NCI-H1048 (cell line): ENCODE results near the gene ANKRD44.
"Not testable (repeated sequence)": the region's sequence is repeated elsewhere in the genome, so short reads cannot be mapped to it uniquely, and the experiment has no call there.

Experiments
- DNase-seq: peaks from one replicate; lab custom pipeline; 2025; lab: John Stamatoyannopoulos, UW

The ANKRD44 gene

DNA sequence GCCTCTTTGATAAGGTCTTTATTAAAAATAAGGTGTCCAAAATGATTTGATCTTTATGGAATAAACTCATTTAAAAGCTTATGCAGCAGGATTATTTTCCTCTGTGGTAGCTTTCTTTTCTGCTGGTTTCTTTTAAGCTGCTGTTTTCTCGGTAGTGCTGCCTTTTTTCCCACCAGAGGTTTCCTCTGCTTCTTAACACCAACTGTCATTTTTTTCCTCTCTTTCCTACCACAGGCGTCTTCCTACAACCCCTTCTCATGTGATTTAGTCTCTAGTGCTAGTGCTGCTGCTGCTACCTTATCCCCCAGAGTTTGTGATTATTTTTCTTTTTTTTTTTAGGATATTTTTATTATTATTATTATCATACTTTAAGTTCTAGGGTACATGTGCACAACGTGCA is 281.9 kb downstream of the ANKRD44 start:
- no peak for DNase-seq

DNA sequence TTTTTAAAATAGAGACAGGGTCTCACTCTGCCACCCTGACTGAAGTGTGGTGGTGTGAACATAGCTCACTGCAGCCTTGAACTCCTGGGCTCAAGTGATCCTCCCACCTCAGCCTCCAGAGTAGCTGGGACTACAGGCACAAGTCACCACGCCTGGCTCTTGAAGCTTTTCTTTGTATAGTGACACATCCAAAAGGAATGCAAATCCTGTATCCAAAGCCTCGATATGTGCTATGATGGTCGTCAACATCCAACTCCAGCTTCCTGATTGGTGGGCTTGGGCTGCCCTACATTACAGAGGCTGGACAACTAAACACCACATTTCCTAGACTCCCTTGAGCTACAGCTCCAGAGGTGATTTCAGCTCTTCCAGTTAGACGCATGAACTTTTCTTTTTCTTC is 282.4 kb downstream of the ANKRD44 start:
- no peak for DNase-seq

DNA sequence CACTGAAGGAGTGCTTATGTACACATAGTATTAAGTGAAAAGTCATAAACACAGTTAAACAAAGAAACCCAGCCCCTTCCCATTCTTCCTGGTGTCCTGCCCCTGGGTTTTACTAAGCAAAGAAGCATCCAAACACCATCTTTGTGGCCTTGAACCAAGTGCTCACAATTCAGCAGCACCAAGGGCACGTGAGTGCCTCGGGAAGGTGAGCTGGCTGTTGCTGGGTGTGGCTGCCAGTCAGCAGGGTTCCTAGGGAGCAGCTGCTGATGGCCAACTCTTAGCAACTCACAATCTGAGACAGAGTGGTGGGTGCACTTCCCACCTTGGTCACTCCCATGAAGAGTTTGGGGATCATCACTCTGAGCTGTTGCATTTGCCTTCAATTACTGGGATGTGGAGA is 286.4 kb downstream of the ANKRD44 start:
- no peak for DNase-seq

DNA sequence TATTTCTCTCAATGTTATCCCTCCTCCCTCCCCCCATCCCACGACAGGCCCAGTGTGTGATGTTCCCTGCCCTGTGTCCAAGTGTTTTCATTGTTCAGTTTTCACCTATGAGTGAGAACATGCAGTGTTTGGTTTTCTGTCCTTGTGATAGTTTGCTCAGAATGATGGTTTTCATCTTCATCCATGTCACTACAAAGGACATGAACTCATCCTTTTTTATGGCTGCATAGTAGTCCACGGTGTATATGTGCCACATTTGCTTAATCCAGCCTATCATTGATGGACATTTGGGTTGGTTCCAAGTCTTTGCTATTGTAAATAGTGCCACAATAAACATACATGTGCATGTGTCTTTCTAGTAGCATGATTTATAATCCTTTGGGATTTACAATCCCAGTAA is 289.7 kb downstream of the ANKRD44 start:
- not testable (repeated sequence) for DNase-seq

DNA sequence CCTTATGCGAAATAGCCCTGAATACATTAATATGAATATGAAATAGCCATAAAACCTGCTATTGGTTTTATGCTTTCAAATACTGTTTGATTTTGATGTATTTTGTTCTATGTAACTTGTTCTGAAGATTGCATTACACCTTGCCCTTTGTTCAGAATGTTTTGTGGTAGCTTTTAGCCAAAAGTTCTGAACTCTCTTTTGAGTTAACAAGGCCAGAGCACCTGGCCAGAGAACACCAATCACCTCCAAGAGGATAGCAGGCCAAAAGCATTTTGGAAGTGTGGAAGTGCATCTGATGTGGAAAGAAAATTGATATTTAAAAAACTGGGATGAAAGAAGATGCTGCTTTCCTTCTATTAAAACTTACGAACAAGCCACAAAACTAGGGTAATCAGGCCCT is 297.5 kb downstream of the ANKRD44 start:
- DNase-seq, result no peak

DNA sequence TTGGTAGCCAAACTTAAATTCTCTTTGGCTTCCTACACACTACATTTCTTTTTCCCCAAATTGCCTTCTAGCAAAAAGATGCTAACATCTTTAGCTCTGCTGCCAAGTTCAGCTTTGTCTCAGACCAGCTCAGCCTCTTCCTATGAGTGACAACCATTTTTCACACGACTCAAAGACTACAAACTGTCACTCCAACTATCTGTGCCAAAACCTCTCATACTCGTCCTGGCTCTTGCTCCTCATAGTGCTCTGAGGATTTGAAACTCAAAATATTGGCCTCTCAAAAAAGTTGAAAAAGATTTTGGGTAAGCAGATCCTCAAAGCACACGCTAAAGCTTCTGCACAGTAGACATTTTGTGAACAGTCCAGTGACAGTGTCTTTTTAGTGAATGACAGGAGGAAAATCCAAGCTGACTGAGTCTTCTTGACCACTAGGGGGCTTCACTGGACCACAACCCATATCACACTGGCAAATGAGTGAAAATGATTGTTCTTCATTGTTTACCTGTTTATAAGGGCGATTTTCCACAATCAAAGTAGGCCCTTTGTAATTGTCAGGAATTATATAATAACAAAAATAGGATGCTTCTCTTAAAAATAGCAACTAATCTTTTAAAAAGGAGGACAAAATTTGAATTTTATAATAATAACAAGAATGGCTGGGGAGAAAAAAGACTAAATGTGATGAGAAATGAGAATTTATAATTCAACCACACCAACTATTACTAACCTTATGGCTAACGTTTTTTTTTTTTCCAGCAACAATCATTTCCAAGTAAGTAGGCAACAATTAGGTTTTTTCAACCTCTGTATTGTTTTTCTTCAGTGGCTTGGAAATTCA is 298.6 kb downstream of the ANKRD44 start:
- DNase-seq, result peak; percentile 43

DNA sequence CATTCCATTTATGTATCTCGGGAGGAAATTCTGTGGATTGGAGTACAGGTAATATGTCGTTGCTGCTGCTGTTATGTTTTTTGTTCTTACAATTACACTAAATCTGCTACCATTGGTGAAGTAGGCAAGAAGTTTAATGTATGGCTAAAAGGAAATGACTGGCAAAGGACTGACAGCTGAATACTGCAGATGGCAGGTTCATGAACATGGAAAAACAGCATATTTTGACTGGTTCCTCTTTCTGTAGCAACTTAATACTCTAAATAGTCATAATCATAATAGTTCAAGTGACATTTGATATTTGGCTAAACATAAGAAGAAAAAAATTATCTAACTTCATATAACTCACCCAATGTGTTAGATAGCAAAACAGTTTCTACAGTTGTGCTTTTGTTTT is 299.6 kb downstream of the ANKRD44 start:
- DNase-seq, result no peak

DNA sequence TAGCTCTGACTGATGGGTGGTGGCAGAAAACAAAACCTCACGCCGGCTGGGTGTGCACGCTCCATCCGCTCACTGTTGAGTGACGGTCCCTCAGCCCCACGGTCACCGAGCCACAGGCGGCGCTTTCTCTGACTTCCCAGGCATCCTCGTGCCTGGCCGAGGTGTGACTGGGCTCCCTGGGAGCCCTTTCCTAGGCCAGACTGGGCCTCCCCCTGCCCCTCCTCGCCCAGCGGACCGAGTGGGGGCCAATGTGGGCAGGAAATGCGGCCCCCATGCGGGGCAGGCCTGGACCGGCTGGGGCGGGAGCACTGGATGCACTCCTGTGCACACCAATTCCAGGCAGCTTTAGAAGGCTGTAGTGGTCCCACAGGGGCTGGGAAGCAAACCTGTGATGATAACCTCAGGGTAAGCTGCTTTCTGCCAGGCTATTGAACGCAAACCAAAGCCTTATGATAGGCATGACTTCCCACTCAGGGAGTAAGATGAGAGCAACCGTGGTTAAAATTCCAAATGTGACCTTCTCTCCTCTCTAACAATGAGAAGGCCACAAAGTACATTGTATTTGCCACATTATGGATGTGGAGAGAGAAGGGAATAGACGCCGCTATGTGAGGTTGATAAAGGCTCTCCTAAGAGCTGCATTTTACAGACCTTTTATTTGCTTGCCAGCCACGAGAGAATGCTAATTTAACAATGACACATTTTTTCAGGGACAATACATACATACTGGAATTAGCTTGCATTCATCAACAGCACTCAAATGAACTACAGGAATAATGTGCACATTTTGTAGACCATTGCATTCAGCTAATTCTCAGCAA is 300.2 kb downstream of the ANKRD44 start:
- DNase-seq, result no peak

DNA sequence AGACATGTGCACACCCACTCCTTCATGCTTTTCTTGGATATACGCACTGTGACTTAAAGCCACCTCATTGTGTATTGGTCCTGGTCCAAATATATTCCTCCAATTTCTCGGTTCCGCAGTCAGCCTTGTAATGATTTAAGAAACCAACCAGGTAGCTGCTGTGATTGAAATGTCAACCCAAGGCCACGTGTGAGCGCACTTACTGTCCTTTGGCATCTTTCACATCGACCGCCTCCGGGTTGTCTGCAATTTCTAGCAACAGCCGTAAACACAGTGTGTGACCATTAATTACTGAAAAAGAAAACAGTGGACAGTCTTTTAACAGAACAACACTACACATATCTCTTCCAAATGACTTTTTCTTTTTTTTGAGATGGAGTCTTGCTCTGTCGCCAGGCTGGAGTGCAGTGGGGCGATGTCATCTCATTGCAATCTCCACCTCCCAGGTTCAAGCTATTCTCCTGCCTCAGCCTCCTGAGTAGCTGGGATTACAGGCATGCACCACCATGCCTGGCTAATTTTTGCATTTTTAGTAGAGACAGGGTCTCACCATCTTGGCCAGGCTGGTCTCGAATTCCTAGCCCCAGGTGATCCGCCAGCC is 301.7 kb downstream of the ANKRD44 start:
- not testable (repeated sequence) for DNase-seq

DNA sequence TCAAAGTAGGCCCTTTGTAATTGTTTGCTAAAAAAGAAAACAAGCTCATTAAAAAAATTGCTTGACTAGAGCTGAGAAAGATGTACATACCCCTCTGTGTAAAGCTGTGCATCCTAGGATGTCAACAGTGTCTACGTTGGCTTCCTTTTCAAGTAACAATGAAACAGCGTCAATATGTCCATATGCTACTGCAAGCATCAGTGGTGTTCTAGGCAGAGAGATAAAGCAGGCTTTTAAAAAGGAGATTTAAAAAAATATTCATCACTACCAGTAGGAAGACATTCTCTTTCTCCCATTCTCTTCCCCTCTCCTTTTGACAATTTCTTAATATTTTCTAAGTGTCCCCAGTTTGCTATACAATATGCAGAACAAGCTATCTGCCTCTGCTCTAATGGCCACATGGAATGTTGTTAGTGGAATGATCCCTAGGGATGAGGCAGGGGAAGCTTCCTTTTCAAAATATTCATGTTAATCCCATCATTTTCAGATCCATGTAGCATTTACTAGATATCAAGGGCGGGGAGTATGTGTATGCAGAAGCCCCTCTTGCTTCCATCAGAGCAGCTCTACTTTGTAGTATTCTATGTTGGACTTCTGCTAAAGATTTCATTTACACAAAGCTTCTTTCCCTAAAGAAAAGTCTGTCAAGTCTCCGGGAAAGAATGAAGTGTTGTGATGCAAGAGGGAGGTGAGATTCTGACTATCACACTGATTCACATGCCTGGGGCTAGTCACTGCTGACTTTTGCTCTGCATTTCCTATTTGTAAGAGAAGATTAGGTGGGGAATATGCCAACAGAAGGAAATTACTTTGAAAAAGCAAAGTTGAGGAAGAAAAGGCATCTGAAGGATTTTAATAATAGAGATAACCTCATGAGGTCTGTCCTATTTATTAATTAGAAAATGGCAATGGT is 302.6 kb downstream of the ANKRD44 start:
- DNase-seq, result no peak

DNA sequence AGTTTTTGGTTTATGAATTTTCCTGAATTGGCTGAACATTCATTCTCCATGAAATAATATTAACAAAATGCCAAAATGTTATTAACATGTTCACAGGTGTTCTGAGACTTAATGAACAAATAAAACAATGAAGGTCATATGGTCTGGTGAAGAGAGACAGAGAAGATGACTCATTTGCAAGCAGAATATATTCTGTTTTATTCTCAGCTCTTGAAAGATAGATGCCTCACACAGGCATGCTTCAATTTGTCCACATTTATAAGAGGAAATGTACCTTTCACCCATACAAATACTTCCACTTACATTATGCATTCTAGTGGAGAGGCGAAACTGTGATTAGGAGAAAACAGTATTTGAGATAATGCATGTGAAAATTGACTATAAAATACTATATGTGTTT is 308.7 kb downstream of the ANKRD44 start:
- no peak for DNase-seq

DNA sequence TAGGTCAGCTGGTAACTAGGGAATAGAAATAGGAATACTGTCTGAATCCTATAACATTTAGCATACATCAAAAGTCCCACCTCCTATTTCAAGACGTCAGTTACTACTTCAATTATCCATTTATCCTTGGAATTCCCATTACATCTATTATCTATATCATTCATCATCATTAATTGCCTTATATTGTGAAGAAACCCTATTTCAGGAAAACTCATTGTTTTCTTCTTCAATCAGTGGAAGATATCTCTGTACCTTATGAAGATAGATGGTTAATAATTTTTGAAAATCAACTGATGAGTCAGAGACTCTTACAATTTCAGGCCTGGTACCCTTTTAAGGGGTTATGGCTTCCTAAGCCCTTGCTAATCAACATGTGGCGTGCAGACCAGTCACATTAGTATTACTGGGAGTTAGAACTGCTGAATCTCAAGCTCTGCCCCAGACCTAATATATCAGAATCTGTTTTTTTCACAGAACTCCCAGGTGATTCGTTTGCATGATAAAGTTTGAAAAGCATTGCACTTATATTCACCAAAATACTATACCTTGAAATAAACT is 314.7 kb downstream of the ANKRD44 start:
- no peak for DNase-seq

DNA sequence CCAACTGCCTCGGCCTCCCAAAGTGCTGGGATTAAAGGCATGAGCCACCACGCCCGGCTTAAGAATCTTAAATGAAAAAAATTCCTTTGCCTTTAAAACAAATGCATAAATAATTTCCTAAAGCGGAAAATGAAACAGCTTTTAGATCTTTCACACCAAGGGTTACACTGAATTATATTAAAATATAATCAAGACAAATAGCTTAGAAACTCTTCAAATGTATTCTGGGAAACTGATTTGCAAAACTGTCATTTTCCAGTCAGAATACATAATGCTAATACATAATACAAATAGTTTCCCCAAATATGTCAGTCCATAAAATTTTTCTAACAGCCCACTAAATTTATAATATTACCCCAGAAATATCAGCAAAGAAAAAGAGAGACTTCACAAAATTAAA is 315.8 kb downstream of the ANKRD44 start:
- no peak for DNase-seq

DNA sequence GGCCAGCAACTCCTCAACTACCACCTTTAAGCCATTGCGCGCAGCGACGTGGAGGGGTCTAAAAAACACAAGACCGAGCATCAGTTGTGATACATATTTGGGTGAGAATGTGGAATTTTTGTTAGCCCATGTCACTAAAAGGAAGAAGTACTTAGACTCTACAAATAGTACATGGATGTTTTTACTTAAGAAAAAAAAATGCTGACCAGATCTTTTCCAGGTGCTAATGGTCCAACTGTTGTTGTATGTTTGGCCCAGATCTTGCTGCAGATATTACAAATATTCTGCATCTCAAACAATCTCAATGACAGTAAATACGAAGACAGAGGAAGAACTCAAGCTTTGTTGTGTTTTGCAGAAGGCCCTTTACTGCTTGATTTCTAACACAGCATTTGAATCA is 317.0 kb downstream of the ANKRD44 start:
- DNase-seq, result no peak

DNA sequence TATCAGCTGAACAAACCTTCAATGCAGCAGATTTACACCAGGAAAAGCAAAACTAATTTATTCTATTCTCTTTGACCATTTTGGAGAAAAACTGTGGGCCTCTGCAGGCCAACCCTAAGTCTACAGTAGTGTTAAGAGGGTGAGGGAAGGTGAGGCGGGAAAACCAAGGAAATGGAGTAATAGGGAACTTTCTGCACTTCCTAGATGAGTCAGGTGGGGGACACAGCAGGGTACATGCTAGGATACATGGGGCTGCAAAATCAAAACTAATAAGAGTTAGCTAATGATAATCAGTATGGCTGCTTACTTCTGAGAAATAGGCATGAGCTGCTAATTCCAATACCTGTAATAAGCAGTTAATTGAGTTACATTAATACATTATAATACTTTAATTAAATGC is 318.1 kb downstream of the ANKRD44 start:
- DNase-seq, result no peak

DNA sequence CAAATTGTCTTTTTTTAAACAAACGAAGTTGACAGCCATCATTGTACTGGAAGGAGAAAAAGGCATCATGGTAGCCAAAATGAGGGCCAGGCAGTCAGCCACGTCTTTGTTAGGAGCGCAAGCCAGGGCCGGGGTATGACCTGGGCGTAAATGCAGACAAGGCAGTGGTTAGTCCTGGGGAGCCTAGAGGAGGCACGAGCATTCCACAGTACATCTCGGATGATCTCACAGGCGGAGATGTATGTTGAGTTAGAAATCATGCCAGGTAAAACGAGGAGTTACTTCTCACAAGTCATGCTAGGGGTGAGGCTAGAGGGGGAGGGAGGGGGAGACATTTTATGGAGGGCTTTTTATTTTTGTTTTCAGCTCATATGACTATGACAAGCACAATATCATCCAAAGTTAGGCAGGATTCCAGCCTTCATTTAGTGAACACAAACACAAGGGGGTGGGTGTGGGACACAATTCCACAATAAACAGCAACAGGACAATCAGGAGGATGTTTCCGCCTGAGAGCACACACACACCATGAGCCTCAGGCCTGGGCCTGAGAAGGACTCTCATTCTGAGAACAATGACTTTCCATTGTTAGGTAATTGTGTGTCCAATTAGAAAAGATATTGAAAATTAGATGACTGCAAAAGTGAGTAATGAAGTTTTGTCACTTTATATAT is 319.7 kb downstream of the ANKRD44 start:
- DNase-seq, result no peak

DNA sequence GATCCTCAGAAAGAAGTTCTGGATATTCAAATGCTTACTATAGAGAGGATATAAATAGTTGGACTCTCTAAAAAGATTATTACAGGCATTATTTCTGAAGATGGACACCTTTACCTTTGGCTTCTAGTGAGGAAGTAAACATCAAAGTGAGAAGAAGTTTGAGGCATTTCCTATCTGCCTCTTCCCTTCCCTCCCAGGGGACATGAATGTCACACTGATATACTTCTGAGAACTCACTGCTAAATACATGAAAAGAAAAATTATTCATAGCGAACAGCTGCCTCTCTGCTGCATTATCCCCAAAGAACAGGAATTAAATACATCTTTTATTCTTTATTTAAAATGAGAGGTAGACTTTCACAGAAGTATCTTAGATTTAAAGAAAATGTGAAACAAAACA is 320.5 kb downstream of the ANKRD44 start:
- no peak for DNase-seq

DNA sequence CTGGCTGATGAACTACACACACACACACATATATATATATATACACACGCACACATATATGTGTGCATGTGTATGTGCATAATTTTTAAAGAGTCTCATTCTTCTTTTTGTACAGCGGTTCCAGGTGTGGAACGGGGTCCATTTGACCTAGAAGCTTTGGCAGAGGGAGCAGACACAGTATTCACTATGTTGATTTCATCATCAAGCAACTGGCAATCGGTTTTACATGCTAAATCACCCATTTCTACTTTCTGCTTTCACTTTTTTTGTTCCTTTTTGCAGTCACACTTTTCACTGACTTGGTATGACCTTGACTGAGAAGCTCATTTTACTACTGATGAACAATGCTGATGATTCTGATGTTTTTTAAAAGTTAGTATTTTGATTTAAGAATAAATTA is 321.1 kb downstream of the ANKRD44 start:
- DNase-seq, result no peak

DNA sequence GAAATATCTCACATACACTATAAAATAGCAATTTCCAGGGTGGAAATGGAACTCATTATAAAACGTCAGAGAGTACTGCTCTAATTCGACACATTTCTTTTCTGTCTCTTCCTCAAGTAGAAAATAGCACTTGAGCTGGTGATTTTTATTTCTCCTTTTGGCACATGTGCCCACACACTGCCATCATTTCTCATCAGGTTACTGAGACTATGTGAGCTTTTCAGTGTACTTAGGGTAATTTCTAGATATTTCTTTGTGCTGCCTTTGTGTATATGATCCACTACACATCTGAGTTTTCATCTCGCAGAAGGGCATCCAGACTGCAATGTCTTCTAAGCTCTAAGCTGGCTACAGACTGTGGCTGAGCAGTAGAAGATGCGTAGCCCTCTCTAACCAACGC is 321.9 kb downstream of the ANKRD44 start:
- no peak for DNase-seq

DNA sequence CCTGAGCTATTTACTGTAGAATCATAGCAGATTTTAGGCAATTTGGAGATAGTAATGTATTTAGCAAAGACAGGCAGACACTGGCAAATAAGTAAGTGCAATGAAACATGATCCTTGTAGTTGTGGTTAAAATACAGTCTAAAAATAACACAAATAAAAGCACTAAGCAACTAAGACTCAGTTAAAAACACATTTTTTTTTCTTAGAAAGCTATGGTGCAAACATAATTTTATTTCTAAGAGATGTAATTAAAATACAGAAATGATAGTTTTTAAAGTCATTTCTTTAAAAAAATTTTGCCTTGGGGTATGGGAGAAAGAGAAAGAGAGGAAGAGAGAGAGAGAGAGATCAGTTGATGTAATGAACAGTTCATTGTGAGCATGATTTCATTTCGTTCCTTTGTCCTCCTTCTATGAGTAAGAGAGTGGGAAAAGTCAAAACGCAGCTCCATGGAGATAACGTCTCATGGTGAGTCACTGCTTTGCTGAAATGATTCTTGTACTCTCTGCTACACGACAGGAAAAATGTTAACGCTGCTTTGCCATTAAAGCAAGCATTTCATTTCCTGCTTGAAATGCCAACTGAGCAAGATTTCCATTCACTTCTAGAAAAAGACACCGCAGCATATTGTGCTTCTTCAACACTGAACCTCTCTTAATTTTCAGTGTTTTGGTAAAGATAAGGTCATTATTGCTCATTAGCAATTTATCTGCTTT is 322.8 kb downstream of the ANKRD44 start:
- DNase-seq, result no peak
